SU-DHL-6 (cell line): ENCODE measurements around the gene GPHN.

Experiments
- EZH2phosphoT487 ChIP-seq: fragments of 200-600 bp; sonication (generic), shearing (Covaris generic); conservative IDR thresholded peaks from 2 replicates; pipeline ENCODE4 v1.6.1; 2018; ENCODE audit warnings: mild to moderate bottlenecking, antibody characterized with exemption, low read length, moderate library complexity, mixed read lengths
- TF ChIP-seq, protein P1 (sequence below): fragments of 200-600 bp; sonication (generic); IDR thresholded peaks from one replicate; pipeline ENCODE4 v1.5.1; 2017; ENCODE audit warnings: antibody characterized with exemption, mild to moderate bottlenecking, low read length, moderate library complexity; ENCODE audit not compliant: insufficient read depth, poor library complexity, severe bottlenecking

GRCh38 chr14:66628636-66629035 is 120.7 kb downstream of the GPHN start:
- TF ChIP-seq, protein P1, sequence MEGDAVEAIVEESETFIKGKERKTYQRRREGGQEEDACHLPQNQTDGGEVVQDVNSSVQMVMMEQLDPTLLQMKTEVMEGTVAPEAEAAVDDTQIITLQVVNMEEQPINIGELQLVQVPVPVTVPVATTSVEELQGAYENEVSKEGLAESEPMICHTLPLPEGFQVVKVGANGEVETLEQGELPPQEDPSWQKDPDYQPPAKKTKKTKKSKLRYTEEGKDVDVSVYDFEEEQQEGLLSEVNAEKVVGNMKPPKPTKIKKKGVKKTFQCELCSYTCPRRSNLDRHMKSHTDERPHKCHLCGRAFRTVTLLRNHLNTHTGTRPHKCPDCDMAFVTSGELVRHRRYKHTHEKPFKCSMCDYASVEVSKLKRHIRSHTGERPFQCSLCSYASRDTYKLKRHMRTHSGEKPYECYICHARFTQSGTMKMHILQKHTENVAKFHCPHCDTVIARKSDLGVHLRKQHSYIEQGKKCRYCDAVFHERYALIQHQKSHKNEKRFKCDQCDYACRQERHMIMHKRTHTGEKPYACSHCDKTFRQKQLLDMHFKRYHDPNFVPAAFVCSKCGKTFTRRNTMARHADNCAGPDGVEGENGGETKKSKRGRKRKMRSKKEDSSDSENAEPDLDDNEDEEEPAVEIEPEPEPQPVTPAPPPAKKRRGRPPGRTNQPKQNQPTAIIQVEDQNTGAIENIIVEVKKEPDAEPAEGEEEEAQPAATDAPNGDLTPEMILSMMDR = no peak
- no peak for TF ChIP-seq EZH2phosphoT487
